NCI-H748 treated with DMSO at 0.1 percent for 48 hours (cell line): ENCODE data around the gene VRK1.

Experiments
- DNase-seq: peaks from one replicate; lab custom pipeline; 2025; lab: John Stamatoyannopoulos, UW

VRK1 gene

GRCh38 chr14:96920023-96920422 is 122.8 kb downstream of the VRK1 start:
- DNase-seq: no peak

- DNase-seq: no peak
Measured at GRCh38 chr14:96920820-96921219, 123.6 kb downstream of the VRK1 start.

DNA sequence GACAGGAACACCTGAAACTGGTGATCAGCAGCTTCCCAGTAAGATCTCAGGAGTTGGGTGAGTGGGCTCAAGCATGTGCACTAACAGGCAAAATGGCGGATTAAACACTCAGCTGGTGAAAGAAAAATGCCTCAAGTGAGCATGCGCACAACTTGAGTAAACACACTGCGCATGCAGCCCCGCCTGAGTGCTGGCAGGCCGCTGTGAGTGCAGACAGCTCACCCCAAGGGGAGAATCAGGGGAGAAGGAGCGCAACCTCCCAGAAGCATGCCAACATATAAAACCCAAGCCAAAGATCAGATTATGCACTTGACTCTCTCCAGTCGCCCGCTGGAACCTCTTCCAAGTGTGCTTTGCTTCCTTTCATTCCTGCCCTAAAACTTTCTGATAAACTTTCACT is 125.8 kb downstream of the VRK1 start:
- DNase-seq: no peak

GRCh38 chr14:96925422-96925821 is 128.2 kb downstream of the VRK1 start:
- no peak for DNase-seq

DNA sequence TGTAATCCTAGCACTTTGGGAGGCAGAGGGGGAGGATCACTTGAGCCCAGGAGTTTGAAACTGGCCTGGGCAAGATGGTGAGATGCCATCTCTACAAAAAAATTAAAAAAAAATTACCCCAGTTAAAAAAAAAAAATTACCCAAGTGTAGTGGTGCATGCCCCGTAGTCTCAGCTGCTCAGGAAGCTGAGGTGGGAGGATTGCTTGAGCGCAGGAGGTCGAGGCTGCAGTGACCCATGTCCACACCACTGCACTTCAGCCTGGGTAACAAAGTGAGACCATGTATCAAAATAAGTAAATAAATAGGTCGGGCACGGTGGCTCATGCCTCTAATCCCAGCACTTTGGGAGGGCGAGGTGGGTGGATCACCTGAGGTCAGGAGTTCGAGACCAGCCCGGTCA is 128.8 kb downstream of the VRK1 start:
- DNase-seq: no peak

- no peak for DNase-seq
Measured at GRCh38 chr14:96928779-96929380, 131.7 kb downstream of the VRK1 start.

GRCh38 chr14:96929950-96930349 is 132.8 kb downstream of the VRK1 start:
- no peak for DNase-seq

GRCh38 chr14:96930526-96930925 is 133.3 kb downstream of the VRK1 start:
- DNase-seq: no peak
